Chondrocyte (in vitro differentiated cells): Measurements from ENCODE around the gene COL11A1. TPM values are rescaled to one million over a fixed set of nuclear protein-coding genes. Genes with fewer than 3 reads are reported as not detected.
"Not testable (repeated sequence)": the region's sequence is repeated elsewhere in the genome, so short reads cannot be mapped to it uniquely, and the experiment has no call there.

Experiments
- DNase-seq: peaks from one replicate; pipeline ENCODE4 v3.0.0; 2021; ENCODE audit warnings: mixed read lengths, low spot score
- H3K27ac Mint-ChIP-seq: one replicate; pipeline ENCODE4 v1.8.0; 2021; ENCODE audit warnings: mild to moderate bottlenecking, moderate library complexity, mixed read lengths; ENCODE audit not compliant: unreplicated experiment
- H3K27me3 Mint-ChIP-seq: 2 replicates; pipeline ENCODE4 v1.8.0; 2021; ENCODE audit warnings: low read depth, mixed read lengths
- H3K36me3 Mint-ChIP-seq: 2 replicates; pipeline ENCODE4 v1.8.0; 2021; ENCODE audit warnings: low read depth, mixed read lengths
- H3K4me1 Mint-ChIP-seq: 2 replicates; pipeline ENCODE4 v1.8.0; 2021; ENCODE audit warnings: low read depth, mild to moderate bottlenecking, mixed read lengths
- H3K4me3 Mint-ChIP-seq: one replicate; pipeline ENCODE4 v1.8.0; 2021; ENCODE audit warnings: mild to moderate bottlenecking, moderate library complexity, mixed read lengths; ENCODE audit not compliant: unreplicated experiment
- H3K9me3 Mint-ChIP-seq: 2 replicates; pipeline ENCODE4 v1.8.0; 2021; ENCODE audit warnings: low read depth, mixed read lengths
- CTCF ChIP-seq: fragments of 200-600 bp; sonication (generic); IDR thresholded peaks from 2 replicates; pipeline ENCODE4 v1.5.0; 2021; ENCODE audit warnings: antibody characterized with exemption, mild to moderate bottlenecking, moderate library complexity
- total RNA-seq: library from RNA; stranded (reverse); gene quantifications from 3 replicates; pipeline ENCODE4 v1.2.1, GENCODE V29; 2021

COL11A1 gene
- total RNA-seq, 1 donor from 2014 or later, result 1,042 TPM

- Mint-ChIP-seq H3K36me3 (peaks cover 35% of the 10 kb centered on the region), H3K4me1 (peaks cover 54% of the 10 kb centered on the region), H3K27me3 (no peaks in the 10 kb centered on the region), H3K9me3 (peaks cover 14% of the 10 kb centered on the region), H3K4me3 (no peak overlapping the region), H3K27ac (peak overlapping the region; percentile 14)
- no peak for DNase-seq
- TF ChIP-seq CTCF, result no peak
Measured at GRCh38 chr1:103058391-103058790, 49.9 kb downstream of the COL11A1 start.

DNA sequence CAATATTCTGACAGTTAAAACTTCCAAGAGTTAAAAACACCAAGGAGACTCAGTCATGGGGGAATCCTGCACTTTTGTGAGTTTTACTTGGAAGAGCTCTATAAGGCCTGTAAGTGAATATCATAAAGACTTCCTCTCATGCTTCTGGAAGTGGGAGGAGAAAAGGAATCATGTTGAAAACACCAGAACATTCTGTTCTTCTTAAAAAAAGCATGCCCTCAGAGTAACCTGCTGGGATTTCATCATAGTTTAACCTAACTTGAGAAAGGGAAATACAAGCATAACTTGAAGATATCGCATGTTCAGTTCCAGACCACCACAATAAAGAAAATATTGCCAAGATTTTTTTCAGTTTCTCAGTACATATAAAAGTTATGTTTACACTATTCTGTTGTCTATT, 51.9 kb downstream of the COL11A1 start:
- peaks cover 48% of the 10 kb centered on the region for H3K4me1 Mint-ChIP-seq
- no peak for TF ChIP-seq CTCF
- peaks cover 20% of the 10 kb centered on the region for H3K9me3 Mint-ChIP-seq
- peak overlapping the region; percentile 87 for H3K27ac Mint-ChIP-seq
- H3K4me3 Mint-ChIP-seq, result no peak overlapping the region
- no peaks in the 10 kb centered on the region for H3K27me3 Mint-ChIP-seq
- no peak for DNase-seq
- H3K36me3 Mint-ChIP-seq, result peaks cover 35% of the 10 kb centered on the region

- not testable (repeated sequence) for H3K4me3 Mint-ChIP-seq, DNase-seq, H3K27me3 Mint-ChIP-seq, H3K9me3 Mint-ChIP-seq
- peak overlapping the region; percentile 49 for H3K27ac Mint-ChIP-seq
- H3K36me3 Mint-ChIP-seq, result peaks cover 25% of the 10 kb centered on the region
- peaks cover 11% of the 10 kb centered on the region for H3K4me1 Mint-ChIP-seq
Measured at GRCh38 chr1:103028110-103028509, 80.2 kb downstream of the COL11A1 start.

- peaks cover 32% of the 10 kb centered on the region for H3K36me3 Mint-ChIP-seq
- H3K4me3 Mint-ChIP-seq, result no peak overlapping the region
- TF ChIP-seq CTCF, result no peak
- H3K9me3 Mint-ChIP-seq, result no peaks in the 10 kb centered on the region
- peaks cover 9% of the 10 kb centered on the region for H3K4me1 Mint-ChIP-seq
- peak overlapping the region; percentile 49 for H3K27ac Mint-ChIP-seq
- DNase-seq, result no peak
- no peaks in the 10 kb centered on the region for H3K27me3 Mint-ChIP-seq
Measured at GRCh38 chr1:103025858-103026409, 82.4 kb downstream of the COL11A1 start.

DNA sequence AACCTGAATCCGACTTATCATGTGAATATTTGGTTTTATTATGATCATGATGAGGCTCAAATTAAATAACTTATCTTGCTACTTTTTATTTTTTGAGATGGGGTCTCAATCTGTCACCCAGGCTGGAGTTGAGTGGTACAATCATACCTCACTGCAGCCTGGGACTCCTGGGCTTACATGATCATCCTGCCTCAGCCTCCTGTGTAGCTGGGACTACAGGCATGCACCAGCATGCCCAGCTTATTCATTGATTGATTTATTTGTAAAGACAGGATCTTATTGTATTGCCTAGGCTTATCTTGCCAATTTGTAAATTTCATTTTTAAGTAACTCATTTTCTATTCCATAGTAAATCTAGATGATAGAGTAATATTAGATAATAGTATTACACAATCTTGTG, 84.3 kb downstream of the COL11A1 start:
- H3K27ac Mint-ChIP-seq, result no peak overlapping the region
- peaks cover 27% of the 10 kb centered on the region for H3K36me3 Mint-ChIP-seq
- no peak for TF ChIP-seq CTCF
- H3K27me3 Mint-ChIP-seq, result no peaks in the 10 kb centered on the region
- H3K9me3 Mint-ChIP-seq, result no peaks in the 10 kb centered on the region
- no peak overlapping the region for H3K4me3 Mint-ChIP-seq
- no peak for DNase-seq
- peaks cover 3% of the 10 kb centered on the region for H3K4me1 Mint-ChIP-seq

- Mint-ChIP-seq H3K4me1 (peaks cover 17% of the 10 kb centered on the region), H3K27ac (no peak overlapping the region), H3K27me3 (no peaks in the 10 kb centered on the region), H3K9me3 (no peaks in the 10 kb centered on the region), H3K36me3 (peaks cover 35% of the 10 kb centered on the region), H3K4me3 (no peak overlapping the region)
- TF ChIP-seq CTCF, result peak; percentile 5
- no peak for DNase-seq
Measured at GRCh38 chr1:103002005-103002404, 106.3 kb downstream of the COL11A1 start.
